ENCODE measurements around the gene TLE2. TPM values are rescaled to one million over a fixed set of nuclear protein-coding genes. Genes with fewer than 3 reads are reported as not detected.
"Not testable (repeated sequence)": the region's sequence is repeated elsewhere in the genome, so short reads cannot be mapped to it uniquely, and the experiment has no call there.

Gene TLE2
- polyA plus RNA-seq, 1 donor (not counting 4 experiments of a cell fraction or from before 2014, with no cell fraction given), result 0.88 TPM

- Histone ChIP-seq H3K9ac (ENCODE audit: control insufficient read depth, extremely low read depth, insufficient read depth, low read length) (no peak overlapping the region), H3K4me3 (ENCODE audit: control insufficient read depth in 2 of 3, extremely low read depth in 1 of 3, insufficient read depth in 2 of 3, low read depth in 1 of 3, low read length in 3 of 3) (no peak overlapping the region)
- FAIRE-seq, result no peak
These were observed 36.1 kb downstream of the TLE2 start for GRCh38 chr19:2992958-2993357.

GRCh38 chr19:2992333-2992732 is 36.7 kb downstream of the TLE2 start:
- H3K79me2 ChIP-seq (ENCODE audit: control insufficient read depth, insufficient read depth, low read length); dilution Hi-C loops (cut with MboI; ENCODE audit: extremely low pct_ligation_motif_present, low sequenced_read_pairs); H2AFZ ChIP-seq (ENCODE audit: control insufficient read depth, low read length); H4K20me1 ChIP-seq (ENCODE audit: control insufficient read depth, extremely low read depth, insufficient read depth, low read length); H3K27me3 ChIP-seq (ENCODE audit: control insufficient read depth, extremely low read depth, insufficient read depth, low read length); DNase-seq (ENCODE audit: low read depth, low spot score); H3K9ac ChIP-seq (ENCODE audit: control insufficient read depth, extremely low read depth, insufficient read depth, low read length); FAIRE-seq; H3K27ac ChIP-seq (ENCODE audit: control insufficient read depth, insufficient read depth, low read length); H3K4me2 ChIP-seq (ENCODE audit: control insufficient read depth, extremely low read depth, insufficient read depth, low read depth, low read length); H3K9me3 ChIP-seq (ENCODE audit: control insufficient read depth, low read depth, low read length); H3K4me1 ChIP-seq (ENCODE audit: control insufficient read depth, extremely low read depth, insufficient read depth, low read length); H3K36me3 ChIP-seq (ENCODE audit: control insufficient read depth in 2 of 2, extremely low read depth in 1 of 2, insufficient read depth in 2 of 2, low read length in 2 of 2); H3K4me3 ChIP-seq (ENCODE audit: control insufficient read depth in 2 of 3, extremely low read depth in 1 of 3, insufficient read depth in 2 of 3, low read depth in 1 of 3, low read length in 3 of 3); H3K9me1 ChIP-seq (ENCODE audit: control insufficient read depth, extremely low read depth, insufficient read depth, low read length): not testable (repeated sequence)

More at GRCh38 chr19:2992958-2993357, 36.1 kb downstream of the TLE2 start:
- DNase-seq (ENCODE audit: low read depth, low spot score), result no peak
- Histone ChIP-seq H3K9me3 (ENCODE audit: control insufficient read depth, low read depth, low read length) (no peaks in the 10 kb centered on the region), H2AFZ (ENCODE audit: control insufficient read depth, low read length) (no peak overlapping the region), H3K4me2 (ENCODE audit: control insufficient read depth, extremely low read depth, insufficient read depth, low read depth, low read length) (no peak overlapping the region), H3K36me3 (ENCODE audit: control insufficient read depth in 2 of 2, extremely low read depth in 1 of 2, insufficient read depth in 2 of 2, low read length in 2 of 2) (no peaks in the 10 kb centered on the region), H3K27me3 (ENCODE audit: control insufficient read depth, extremely low read depth, insufficient read depth, low read length) (no peaks in the 10 kb centered on the region), H3K27ac (ENCODE audit: control insufficient read depth, insufficient read depth, low read length) (no peak overlapping the region), H3K4me1 (ENCODE audit: control insufficient read depth, extremely low read depth, insufficient read depth, low read length) (no peaks in the 10 kb centered on the region), H3K9me1 (ENCODE audit: control insufficient read depth, extremely low read depth, insufficient read depth, low read length) (no peaks in the 10 kb centered on the region), H4K20me1 (ENCODE audit: control insufficient read depth, extremely low read depth, insufficient read depth, low read length) (no peaks in the 10 kb centered on the region), H3K79me2 (ENCODE audit: control insufficient read depth, insufficient read depth, low read length) (no peaks in the 10 kb centered on the region)
- TF ChIP-seq EZH2 (IDR thresholded peaks at IDR 0.05; ENCODE audit: low read length), result no peak
- no peak for TF ChIP-seq CTCF (optimal IDR thresholded peaks at IDR 0.05 in 1 of 3, IDR thresholded peaks at IDR 0.05 in 1 of 3, conservative IDR thresholded peaks at IDR 0.05 in 1 of 3; ENCODE audit: extremely low read depth in 1 of 3, insufficient read depth in 2 of 3, low read length in 3 of 3)
- dilution Hi-C loops (cut with MboI; ENCODE audit: extremely low pct_ligation_motif_present, low sequenced_read_pairs), result no loop called here

GRCh38 chr19:2989236-2989946 is 39.7 kb downstream of the TLE2 start:
- no peaks in the 10 kb centered on the region for H3K36me3 ChIP-seq (ENCODE audit: control insufficient read depth in 2 of 2, extremely low read depth in 1 of 2, insufficient read depth in 2 of 2, low read length in 2 of 2)
- H3K27ac ChIP-seq (ENCODE audit: control insufficient read depth, insufficient read depth, low read length), result no peak overlapping the region
- no peak overlapping the region for H3K4me3 ChIP-seq (ENCODE audit: control insufficient read depth in 2 of 3, extremely low read depth in 1 of 3, insufficient read depth in 2 of 3, low read depth in 1 of 3, low read length in 3 of 3)
- no peaks in the 10 kb centered on the region for H3K4me1 ChIP-seq (ENCODE audit: control insufficient read depth, extremely low read depth, insufficient read depth, low read length)
- H3K9ac ChIP-seq (ENCODE audit: control insufficient read depth, extremely low read depth, insufficient read depth, low read length), result no peak overlapping the region
- no peaks in the 10 kb centered on the region for H3K9me1 ChIP-seq (ENCODE audit: control insufficient read depth, extremely low read depth, insufficient read depth, low read length)
- dilution Hi-C loops (cut with MboI; ENCODE audit: extremely low pct_ligation_motif_present, low sequenced_read_pairs), result no loop called here
- DNase-seq (ENCODE audit: low read depth, low spot score) (no peak), FAIRE-seq (no peak)
- H4K20me1 ChIP-seq (ENCODE audit: control insufficient read depth, extremely low read depth, insufficient read depth, low read length), result no peaks in the 10 kb centered on the region
- H3K4me2 ChIP-seq (ENCODE audit: control insufficient read depth, extremely low read depth, insufficient read depth, low read depth, low read length), result no peak overlapping the region
- H3K79me2 ChIP-seq (ENCODE audit: control insufficient read depth, insufficient read depth, low read length), result no peaks in the 10 kb centered on the region
- TF ChIP-seq EZH2 (IDR thresholded peaks at IDR 0.05; ENCODE audit: low read length) (no peak), CTCF (optimal IDR thresholded peaks at IDR 0.05 in 1 of 3, IDR thresholded peaks at IDR 0.05 in 1 of 3, conservative IDR thresholded peaks at IDR 0.05 in 1 of 3; ENCODE audit: extremely low read depth in 1 of 3, insufficient read depth in 2 of 3, low read length in 3 of 3) (no peak)
- H3K9me3 ChIP-seq (ENCODE audit: control insufficient read depth, low read depth, low read length), result no peaks in the 10 kb centered on the region
- no peaks in the 10 kb centered on the region for H3K27me3 ChIP-seq (ENCODE audit: control insufficient read depth, extremely low read depth, insufficient read depth, low read length)
- H2AFZ ChIP-seq (ENCODE audit: control insufficient read depth, low read length), result no peak overlapping the region

All from keratinocyte (primary cell).